Stimulated activated CD4-positive, alpha-beta T cell treated with anti-CD3 and anti-CD28 coated beads, Interleukin-1b, Interleukin-23, amount 100 ng/mL, for 4 hours (primary cell): ENCODE results near the gene SERPINF2.
"Not testable (repeated sequence)": the region's sequence is repeated elsewhere in the genome, so short reads cannot be mapped to it uniquely, and the experiment has no call there.

Experiments used
- DNase-seq, 2 donors: peaks; one replicate each; pipeline ENCODE4 v3.0.0-alpha.2; 2020; ENCODE audit warnings: low read depth in 2 of 2

Gene SERPINF2

GRCh38 chr17:1735418-1735817, 7.3 kb upstream of the SERPINF2 start:
- DNase-seq = no peak

DNA sequence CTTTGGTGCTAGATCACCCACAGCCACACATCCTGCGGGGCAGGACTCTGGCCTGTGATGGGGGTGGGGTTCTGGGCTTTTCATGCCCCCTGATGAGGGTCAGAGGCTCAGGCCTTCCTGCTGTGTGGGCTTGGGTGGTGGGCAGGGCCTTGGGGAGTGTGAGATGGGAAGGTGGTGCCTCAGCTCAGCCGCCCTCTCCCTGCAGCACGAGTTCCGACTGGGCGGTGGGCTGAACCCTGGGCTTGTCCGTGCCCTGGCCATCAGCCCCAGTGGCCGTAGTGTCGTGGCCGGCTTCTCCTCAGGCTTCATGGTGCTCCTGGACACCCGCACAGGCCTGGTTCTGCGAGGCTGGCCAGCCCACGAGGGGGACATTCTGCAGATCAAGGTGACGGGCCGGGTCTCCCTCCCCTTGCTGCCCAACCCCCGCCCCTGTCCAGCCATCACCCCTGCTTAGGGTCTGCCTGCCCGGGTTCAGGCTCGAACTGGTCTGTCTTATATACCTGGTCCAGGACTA, 6.8 kb upstream of the SERPINF2 start:
- DNase-seq = no peak

DNA sequence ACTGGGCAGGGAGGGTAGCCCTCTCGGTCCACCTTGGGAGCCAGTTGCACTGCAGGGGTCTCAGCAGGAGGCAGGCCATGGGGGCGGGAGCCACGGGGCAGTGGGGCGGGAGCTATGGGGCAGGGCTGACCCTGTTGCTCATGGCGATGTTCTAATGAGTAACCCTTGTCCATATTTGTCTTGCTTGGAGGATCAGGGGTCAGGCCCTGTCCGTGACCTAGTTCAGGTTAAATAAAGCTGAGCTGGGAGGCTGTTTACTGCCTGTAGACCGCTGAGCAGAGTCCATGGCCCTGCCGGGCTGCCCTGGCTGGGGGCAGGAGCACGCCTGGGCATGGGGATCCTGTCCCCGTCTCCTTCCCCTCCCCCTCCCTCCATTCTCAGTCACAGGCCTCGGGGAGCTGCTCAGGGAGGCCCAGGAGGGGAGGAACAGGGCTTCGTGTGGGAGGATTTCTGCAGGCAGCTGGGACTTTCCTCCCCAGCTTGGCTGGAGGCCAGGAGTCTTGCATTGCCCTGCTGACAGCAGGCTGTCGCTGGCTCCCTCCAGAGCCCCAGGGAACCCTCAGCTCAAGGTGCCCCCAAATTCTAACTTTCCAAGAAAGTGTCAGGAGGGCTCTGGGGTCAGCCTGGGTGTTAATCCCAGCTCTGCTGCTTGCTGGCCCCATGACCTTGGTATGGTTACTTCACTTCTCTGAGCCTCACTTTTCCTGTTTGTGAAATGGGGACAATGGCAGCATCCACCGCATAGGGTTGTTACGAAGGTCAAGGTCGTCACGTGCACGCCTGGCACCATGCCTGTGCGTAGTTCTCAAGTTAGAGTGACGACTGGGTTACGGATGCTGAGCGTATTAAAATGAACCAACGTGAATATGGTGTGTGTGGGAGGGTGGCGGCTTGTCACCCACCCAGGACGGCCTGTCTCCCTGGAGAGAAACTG, 6.1 kb upstream of the SERPINF2 start:
- peak in 1 of 2 donors; percentile 53 for DNase-seq

- DNase-seq = no peak
Observed at GRCh38 chr17:1737531-1738291, 5.0 kb upstream of the SERPINF2 start.

DNA sequence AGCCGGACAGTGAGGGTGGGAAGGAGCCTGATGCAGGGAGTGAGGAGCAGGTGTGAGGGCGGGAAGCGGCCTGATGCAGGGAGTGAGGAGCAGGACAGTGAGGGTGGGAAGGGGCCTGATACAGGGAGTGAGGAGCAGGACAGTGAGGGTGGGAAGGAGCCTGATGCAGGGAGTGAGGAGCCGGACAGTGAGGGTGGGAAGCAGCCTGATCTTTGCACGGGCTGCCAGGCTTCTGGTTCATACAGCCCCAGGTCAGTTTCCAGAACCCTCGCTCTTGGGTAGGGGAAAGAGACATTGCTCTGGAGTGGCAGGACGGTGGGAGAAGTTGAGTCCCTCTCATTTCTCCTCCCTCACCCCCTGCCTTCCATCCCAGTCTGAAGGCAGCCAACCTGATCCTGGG, 772 bp upstream of the SERPINF2 start:
- DNase-seq = not testable (repeated sequence)

DNA sequence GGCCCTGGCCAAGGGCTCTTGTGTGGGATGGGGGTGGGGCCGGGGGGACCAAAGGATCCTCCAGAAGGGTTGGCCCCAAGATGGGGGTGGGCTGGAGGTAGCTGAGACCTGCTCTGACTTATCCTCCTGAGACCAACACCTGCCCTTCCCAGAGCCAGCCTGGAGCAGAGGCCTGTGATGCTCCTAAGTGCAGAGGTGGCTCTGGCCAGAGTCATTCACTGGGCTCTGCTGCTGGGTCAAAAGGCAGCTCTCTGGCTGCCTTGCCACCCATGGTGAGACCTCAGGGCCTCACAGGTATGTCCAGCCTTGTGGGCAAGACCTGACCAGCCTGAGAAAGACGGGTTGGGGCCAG, 393 bp downstream of the SERPINF2 start:
- DNase-seq = no peak

DNA sequence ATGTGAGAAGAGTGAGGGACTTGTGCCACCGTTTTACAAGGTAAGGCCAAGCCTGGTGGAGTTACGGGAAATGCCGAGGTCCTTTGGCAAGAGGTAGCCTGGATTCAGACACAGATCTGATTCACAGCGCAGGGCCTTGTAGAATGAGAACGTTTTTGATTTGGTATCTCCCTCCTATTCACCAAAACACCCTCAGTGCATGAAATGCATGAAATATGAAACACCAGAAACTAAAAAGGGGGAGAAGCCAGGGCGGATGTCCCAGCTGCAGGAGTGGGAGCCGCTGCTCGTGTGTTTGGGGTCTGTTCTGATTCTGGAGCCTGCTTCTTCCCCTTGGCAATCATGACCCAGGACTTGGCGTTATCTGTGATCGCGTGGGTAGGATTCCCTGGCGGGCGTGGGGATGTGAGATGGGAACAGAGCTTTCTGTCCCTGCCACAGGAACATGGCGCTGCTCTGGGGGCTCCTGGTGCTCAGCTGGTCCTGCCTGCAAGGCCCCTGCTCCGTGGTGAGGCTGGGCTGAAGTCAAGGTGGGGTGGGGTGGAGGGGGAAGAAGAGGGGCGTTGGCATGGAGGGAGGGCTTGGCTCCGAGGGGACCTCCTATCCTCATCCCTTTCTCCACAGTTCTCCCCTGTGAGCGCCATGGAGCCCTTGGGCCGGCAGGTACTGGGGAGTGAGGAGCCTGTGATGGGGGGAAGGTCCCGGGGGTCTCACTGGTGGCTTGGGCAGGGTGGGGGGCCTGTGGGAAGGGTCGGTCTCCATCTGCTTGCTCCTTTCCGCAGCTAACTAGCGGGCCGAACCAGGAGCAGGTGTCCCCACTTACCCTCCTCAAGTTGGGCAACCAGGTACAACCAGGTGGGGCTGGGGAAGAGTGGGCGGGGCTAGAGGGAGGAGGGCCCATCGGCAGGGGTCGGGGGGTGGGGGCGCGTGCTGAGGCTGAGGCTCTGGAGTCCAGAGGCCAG, 2.2 kb downstream of the SERPINF2 start:
- no peak for DNase-seq

DNA sequence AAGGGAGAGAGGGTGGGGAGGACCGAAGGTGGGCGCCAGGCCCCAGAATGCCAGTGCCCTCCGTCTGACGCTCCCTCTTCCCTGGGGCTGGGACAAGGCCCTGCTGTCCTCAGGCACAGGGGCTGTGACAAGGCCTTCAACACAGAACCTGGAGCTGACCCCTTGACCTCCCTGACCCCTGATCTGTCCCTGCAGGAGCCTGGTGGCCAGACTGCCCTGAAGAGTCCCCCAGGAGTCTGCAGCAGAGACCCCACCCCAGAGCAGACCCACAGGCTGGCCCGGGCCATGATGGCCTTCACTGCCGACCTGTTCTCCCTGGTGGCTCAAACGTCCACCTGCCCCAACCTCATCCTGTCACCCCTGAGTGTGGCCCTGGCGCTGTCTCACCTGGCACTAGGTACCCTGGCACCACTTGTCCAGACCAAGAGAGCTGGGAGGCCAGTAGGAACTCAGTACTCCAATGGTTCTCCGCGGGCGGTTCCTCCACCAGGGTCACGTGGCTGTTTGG, 2.9 kb downstream of the SERPINF2 start:
- DNase-seq = no peak

- no peak for DNase-seq
Observed at GRCh38 chr17:1746975-1747543, 4.4 kb downstream of the SERPINF2 start.

GRCh38 chr17:1750628-1751027, 8.0 kb downstream of the SERPINF2 start:
- no peak for DNase-seq

- DNase-seq = no peak
Observed at GRCh38 chr17:1752425-1753262, 10.0 kb downstream of the SERPINF2 start.

GRCh38 chr17:1753767-1754429, 11.2 kb downstream of the SERPINF2 start:
- no peak for DNase-seq

- DNase-seq = no peak
Observed at GRCh38 chr17:1754430-1755112, 11.9 kb downstream of the SERPINF2 start.

GRCh38 chr17:1755252-1755826, 12.7 kb downstream of the SERPINF2 start:
- DNase-seq = no peak

DNA sequence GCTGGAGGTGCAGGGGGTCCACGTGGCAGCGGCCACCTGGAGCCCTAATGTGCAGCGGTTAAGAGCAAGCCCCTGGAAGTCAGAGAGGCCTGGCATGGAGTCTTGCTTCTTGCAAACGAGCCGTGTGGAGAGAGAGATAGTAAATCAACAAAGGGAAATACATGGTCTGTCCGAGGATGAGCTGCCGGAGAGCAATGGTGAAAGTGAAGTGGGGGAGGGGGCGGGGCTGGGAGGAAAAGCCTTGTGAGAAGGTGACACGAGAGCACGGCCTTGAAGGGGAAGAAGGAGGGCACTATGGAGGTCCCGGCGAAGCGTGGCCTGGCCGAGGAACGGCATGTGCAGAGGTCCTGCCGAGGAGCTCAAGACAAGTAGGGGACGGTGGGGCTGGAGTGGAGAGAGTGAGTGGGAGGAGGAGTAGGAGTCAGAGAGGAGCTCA, 13.2 kb downstream of the SERPINF2 start:
- DNase-seq = no peak

DNA sequence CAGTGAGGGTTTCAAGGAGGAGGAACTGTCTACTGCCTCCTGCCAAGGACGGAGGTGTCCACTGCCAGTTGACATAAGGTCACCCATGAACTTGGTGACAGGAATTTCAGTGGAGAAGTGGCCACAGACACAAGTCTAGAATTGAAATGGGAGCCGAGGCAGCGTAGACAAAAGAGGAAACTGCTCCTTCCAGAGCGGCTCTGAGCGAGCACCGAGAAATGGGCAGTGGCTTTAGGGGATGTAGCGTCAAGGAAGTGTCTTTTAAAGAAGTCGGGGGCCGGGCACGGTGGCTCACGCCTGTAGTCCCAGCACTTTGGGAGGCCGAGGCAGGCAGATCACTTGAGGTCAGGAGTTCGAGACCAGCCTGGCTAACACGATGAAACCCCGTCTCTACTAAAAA, 16.1 kb downstream of the SERPINF2 start:
- no peak for DNase-seq

GRCh38 chr17:1759529-1759928, 16.9 kb downstream of the SERPINF2 start:
- no peak for DNase-seq

DNA sequence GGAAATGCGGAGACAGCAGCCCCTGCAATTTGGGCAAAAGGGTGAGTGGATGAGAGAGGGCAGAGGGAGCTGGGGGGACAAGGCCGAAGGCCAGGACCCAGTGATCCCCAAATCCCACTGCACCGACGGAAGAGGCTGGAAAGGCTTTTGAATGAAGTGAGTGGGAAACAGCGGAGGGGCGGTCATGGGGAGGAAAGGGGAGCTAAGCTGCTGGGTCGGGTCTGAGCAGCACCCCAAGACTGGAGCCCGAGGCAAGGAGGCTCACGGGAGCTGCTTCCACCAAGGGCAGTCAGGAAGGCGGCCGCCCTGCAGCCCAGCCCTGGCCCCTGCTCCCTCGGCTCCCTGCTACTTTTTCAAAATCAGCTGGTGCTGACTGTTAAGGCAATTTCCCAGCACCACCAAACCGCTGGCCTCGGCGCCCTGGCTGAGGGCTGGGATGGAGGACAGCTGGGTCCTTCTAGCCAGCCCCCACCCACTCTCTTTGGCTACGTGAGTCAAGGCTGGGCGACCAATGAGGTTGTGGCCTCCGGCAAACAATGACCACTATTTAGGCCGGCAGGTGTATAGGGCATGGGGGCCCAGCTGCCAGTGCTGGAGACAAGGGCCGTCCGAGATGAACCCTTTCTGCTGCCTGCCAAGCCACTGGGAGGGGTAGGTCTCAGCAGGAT, 19.7 kb downstream of the SERPINF2 start:
- no peak for DNase-seq
